ENCODE data around the gene CDCA5.

- no peak for TF ChIP-seq POLR2A (IDR thresholded peaks at IDR 0.05)
- no peak for TF ChIP-seq CTCF (IDR thresholded peaks at IDR 0.05)
These were observed 1.6 kb upstream of the CDCA5 start for GRCh38 chr11:65085446-65085845.
